Measurements from ENCODE around the gene GATA3.
"Not testable (repeated sequence)": the region's sequence is repeated elsewhere in the genome, so short reads cannot be mapped to it uniquely, and the experiment has no call there.

GATA3 gene

GRCh38 chr10:8031211-8031610 lies 23.3 kb upstream of the GATA3 start:
- H3K27ac ChIP-seq (ENCODE audit: low read depth, low read length); H3K9ac ChIP-seq (ENCODE audit: low read length); H3K9me3 ChIP-seq (ENCODE audit: control insufficient read depth, insufficient read depth, low read depth, low read length); H3K4me3 ChIP-seq (ENCODE audit: low read depth, low read length); H3K36me3 ChIP-seq (ENCODE audit: control insufficient read depth, insufficient read depth, low read length): not testable (repeated sequence)
- Histone ChIP-seq H3K4me1 (ENCODE audit: control insufficient read depth, insufficient read depth, low read length) (peaks cover 19% of the 10 kb centered on the region), H3K27me3 (ENCODE audit: control insufficient read depth, insufficient read depth, low read length) (peaks cover 62% of the 10 kb centered on the region)

DNA sequence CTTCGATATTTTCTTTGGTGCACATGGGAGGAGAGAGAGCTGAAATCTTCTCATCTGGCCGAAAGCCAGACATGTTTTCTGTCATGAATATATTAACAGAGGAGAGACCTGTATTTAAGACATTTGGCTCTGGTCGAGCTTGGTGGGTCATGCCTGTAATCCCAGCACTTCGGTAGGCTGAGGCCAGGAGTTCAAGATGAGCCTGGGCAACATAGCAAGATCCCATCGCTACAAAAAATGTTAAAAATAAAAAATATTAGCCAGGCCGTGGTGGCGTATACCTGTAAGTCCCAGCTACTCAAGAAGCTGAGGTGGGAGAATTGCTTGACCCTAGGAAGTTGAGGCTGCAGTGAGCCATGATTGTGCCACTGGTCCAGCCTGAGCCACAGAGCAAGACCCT lies 21.9 kb upstream of the GATA3 start:
- Histone ChIP-seq H3K36me3 (ENCODE audit: control insufficient read depth, insufficient read depth, low read length) (no peaks in the 10 kb centered on the region), H3K9ac (ENCODE audit: low read length) (no peak overlapping the region), H3K27me3 (ENCODE audit: control insufficient read depth, insufficient read depth, low read length) (peaks cover 76% of the 10 kb centered on the region), H3K27ac (ENCODE audit: low read depth, low read length) (no peak overlapping the region), H3K4me1 (ENCODE audit: control insufficient read depth, insufficient read depth, low read length) (peaks cover 24% of the 10 kb centered on the region), H3K4me3 (ENCODE audit: low read depth, low read length) (no peak overlapping the region), H3K9me3 (ENCODE audit: control insufficient read depth, insufficient read depth, low read depth, low read length) (no peaks in the 10 kb centered on the region)

DNA sequence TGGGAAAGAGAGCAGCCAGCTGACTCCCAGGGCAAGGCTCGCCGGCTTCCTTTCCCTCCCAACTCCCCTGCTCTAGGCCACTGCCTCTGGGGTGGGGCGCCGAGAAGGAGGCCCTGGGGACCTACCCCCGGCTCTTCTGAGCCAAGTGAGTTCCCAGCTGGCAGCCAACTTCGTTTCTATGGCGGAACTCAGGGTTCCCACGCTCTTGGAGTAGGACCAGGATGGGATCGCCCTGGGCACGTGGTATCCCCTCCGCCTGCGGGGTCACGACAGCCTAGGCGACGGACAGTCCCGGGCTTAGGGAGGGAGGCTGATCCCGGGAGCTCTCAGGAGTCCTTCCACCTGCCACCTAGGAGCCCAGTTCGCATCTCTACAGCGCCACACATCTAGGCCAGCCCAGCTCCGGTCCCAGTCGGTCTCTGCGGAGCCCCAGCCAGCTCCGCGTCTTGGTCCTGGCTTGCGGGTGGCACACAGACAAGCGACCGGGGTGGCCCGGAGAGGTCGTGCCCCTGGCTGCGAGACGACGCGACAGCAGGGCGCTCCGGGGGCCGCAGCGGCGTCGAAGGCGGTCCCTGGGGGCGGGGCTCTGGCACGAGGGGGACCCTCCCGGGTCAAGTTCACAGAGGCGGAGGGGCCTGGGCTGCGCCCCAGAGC lies 20.5 kb upstream of the GATA3 start:
- Histone ChIP-seq H3K27ac (ENCODE audit: low read depth, low read length) (no peak overlapping the region), H3K9ac (ENCODE audit: low read length) (no peak overlapping the region), H3K36me3 (ENCODE audit: control insufficient read depth, insufficient read depth, low read length) (no peaks in the 10 kb centered on the region), H3K4me3 (ENCODE audit: low read depth, low read length) (peak overlapping the region; percentile 41), H3K4me1 (ENCODE audit: control insufficient read depth, insufficient read depth, low read length) (peaks cover 24% of the 10 kb centered on the region), H3K27me3 (ENCODE audit: control insufficient read depth, insufficient read depth, low read length) (peaks cover 90% of the 10 kb centered on the region), H3K9me3 (ENCODE audit: control insufficient read depth, insufficient read depth, low read depth, low read length) (no peaks in the 10 kb centered on the region)

DNA sequence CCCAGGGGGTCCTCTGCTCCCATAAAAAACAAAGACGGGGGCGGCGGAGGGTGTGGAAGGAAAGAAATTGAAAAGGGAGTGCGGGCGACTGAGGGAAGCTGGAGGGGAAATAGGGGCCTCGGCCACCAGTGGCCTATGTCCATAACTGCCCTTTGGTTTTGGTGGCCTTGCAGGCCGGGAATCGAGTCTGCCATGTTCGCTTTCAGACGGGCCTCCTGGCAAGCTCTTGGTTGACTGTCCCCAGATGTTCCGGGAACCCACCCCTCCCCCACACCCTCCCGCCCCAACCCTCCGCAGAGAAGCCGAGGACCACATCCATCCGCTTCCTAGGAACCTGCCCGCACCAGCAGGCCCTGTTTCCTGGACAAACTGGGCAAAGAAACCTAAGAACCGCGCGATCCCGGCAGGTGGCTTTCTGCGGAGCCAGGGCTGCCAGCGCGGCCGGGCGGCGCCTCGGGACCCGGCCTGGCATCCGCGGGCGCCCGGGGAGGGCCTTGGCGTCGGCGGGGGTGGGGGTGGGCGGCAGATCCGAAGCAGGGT lies 20.0 kb upstream of the GATA3 start:
- H3K9me3 ChIP-seq (ENCODE audit: control insufficient read depth, insufficient read depth, low read depth, low read length): no peaks in the 10 kb centered on the region
- no peak overlapping the region for H3K27ac ChIP-seq (ENCODE audit: low read depth, low read length)
- no peaks in the 10 kb centered on the region for H3K36me3 ChIP-seq (ENCODE audit: control insufficient read depth, insufficient read depth, low read length)
- no peak overlapping the region for H3K9ac ChIP-seq (ENCODE audit: low read length)
- peak overlapping the region; percentile 41 for H3K4me3 ChIP-seq (ENCODE audit: low read depth, low read length)
- H3K4me1 ChIP-seq (ENCODE audit: control insufficient read depth, insufficient read depth, low read length): peaks cover 26% of the 10 kb centered on the region
- H3K27me3 ChIP-seq (ENCODE audit: control insufficient read depth, insufficient read depth, low read length): peaks cover 95% of the 10 kb centered on the region

GRCh38 chr10:8035006-8035640 lies 19.4 kb upstream of the GATA3 start:
- Histone ChIP-seq H3K27me3 (ENCODE audit: control insufficient read depth, insufficient read depth, low read length) (peaks cover 98% of the 10 kb centered on the region), H3K27ac (ENCODE audit: low read depth, low read length) (no peak overlapping the region), H3K4me1 (ENCODE audit: control insufficient read depth, insufficient read depth, low read length) (peaks cover 30% of the 10 kb centered on the region), H3K9ac (ENCODE audit: low read length) (no peak overlapping the region), H3K4me3 (ENCODE audit: low read depth, low read length) (peak overlapping the region; percentile 41), H3K9me3 (ENCODE audit: control insufficient read depth, insufficient read depth, low read depth, low read length) (no peaks in the 10 kb centered on the region), H3K36me3 (ENCODE audit: control insufficient read depth, insufficient read depth, low read length) (no peaks in the 10 kb centered on the region)

- Histone ChIP-seq H3K27ac (ENCODE audit: low read depth, low read length) (no peak overlapping the region), H3K27me3 (ENCODE audit: control insufficient read depth, insufficient read depth, low read length) (peaks cover 100% of the 10 kb centered on the region), H3K36me3 (ENCODE audit: control insufficient read depth, insufficient read depth, low read length) (no peaks in the 10 kb centered on the region), H3K9me3 (ENCODE audit: control insufficient read depth, insufficient read depth, low read depth, low read length) (no peaks in the 10 kb centered on the region), H3K9ac (ENCODE audit: low read length) (no peak overlapping the region), H3K4me3 (ENCODE audit: low read depth, low read length) (peak overlapping the region; percentile 51), H3K4me1 (ENCODE audit: control insufficient read depth, insufficient read depth, low read length) (peaks cover 30% of the 10 kb centered on the region)
Observed at GRCh38 chr10:8035641-8036470, 18.6 kb upstream of the GATA3 start.

- Histone ChIP-seq H3K9ac (ENCODE audit: low read length) (no peak overlapping the region), H3K4me3 (ENCODE audit: low read depth, low read length) (peak overlapping the region; percentile 15; the same call in 1 of the 2 replicates), H3K9me3 (ENCODE audit: control insufficient read depth, insufficient read depth, low read depth, low read length) (no peaks in the 10 kb centered on the region), H3K27ac (ENCODE audit: low read depth, low read length) (no peak overlapping the region), H3K4me1 (ENCODE audit: control insufficient read depth, insufficient read depth, low read length) (peaks cover 30% of the 10 kb centered on the region), H3K27me3 (ENCODE audit: control insufficient read depth, insufficient read depth, low read length) (peaks cover 100% of the 10 kb centered on the region), H3K36me3 (ENCODE audit: control insufficient read depth, insufficient read depth, low read length) (no peaks in the 10 kb centered on the region)
Observed at GRCh38 chr10:8036506-8037198, 17.8 kb upstream of the GATA3 start.

DNA sequence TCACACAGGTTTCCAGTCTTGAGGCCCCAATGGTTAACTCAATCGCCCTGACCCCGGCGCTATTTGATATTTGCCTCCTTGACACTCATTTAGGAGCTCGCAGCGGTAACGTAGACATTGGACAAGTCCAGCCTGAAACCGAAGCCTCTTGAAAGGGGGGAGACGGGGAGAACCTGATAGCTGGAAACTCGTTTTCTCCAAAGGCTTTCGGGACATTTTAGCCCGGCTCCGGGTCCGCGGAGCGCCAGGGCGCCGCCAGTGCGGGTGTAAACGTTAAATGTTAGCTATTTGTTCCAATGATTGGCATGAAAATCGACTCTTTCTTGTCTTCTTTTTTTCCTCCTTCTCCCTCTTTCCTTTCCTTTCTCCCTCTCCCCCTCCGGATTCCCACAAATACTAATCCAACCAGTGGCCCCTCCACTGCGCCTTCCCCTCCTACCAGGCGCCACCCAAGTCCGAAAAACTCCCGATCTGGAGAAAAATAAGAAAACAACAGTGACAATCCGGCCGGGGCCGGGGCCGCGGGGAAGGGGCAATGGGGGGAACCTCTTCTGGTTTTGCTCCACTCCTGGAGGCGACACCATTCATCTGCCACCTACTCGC lies 17.2 kb upstream of the GATA3 start:
- H3K27ac ChIP-seq (ENCODE audit: low read depth, low read length): no peak overlapping the region

GRCh38 chr10:8037941-8038894 lies 16.3 kb upstream of the GATA3 start:
- no peak overlapping the region for H3K9ac ChIP-seq (ENCODE audit: low read length)
- no peak overlapping the region for H3K4me3 ChIP-seq (ENCODE audit: low read depth, low read length)
- H3K9me3 ChIP-seq (ENCODE audit: control insufficient read depth, insufficient read depth, low read depth, low read length): no peaks in the 10 kb centered on the region
- no peak overlapping the region for H3K27ac ChIP-seq (ENCODE audit: low read depth, low read length)
- no peaks in the 10 kb centered on the region for H3K36me3 ChIP-seq (ENCODE audit: control insufficient read depth, insufficient read depth, low read length)
- H3K4me1 ChIP-seq (ENCODE audit: control insufficient read depth, insufficient read depth, low read length): peaks cover 43% of the 10 kb centered on the region
- H3K27me3 ChIP-seq (ENCODE audit: control insufficient read depth, insufficient read depth, low read length): peaks cover 100% of the 10 kb centered on the region

More for the DNA sequence above, 17.2 kb upstream of the GATA3 start:
- H3K27me3 ChIP-seq (ENCODE audit: control insufficient read depth, insufficient read depth, low read length): peaks cover 100% of the 10 kb centered on the region
- H3K4me1 ChIP-seq (ENCODE audit: control insufficient read depth, insufficient read depth, low read length): peaks cover 34% of the 10 kb centered on the region
- no peaks in the 10 kb centered on the region for H3K36me3 ChIP-seq (ENCODE audit: control insufficient read depth, insufficient read depth, low read length)
- no peak overlapping the region for H3K9ac ChIP-seq (ENCODE audit: low read length)
- H3K4me3 ChIP-seq (ENCODE audit: low read depth, low read length): peak overlapping the region; percentile 15; the same call in 1 of the 2 replicates
- no peaks in the 10 kb centered on the region for H3K9me3 ChIP-seq (ENCODE audit: control insufficient read depth, insufficient read depth, low read depth, low read length)
